A673 (cell line): ENCODE results near the gene DLG3. TPM values are rescaled to one million over a fixed set of nuclear protein-coding genes. Genes with fewer than 3 reads are reported as not detected.
"Not testable (repeated sequence)": the region's sequence is repeated elsewhere in the genome, so short reads cannot be mapped to it uniquely, and the experiment has no call there.

Experiments
- BruUV-seq: library from RNA; stranded (reverse); fragments of 400-500 nt; replicated peaks from 2 replicates; lab custom pipeline; 2021; lab: Mats Ljungman, UMichigan
- CTCF ChIA-PET: fragments of 300-600 bp; sonication (Branson Sonifier 250); formaldehyde crosslinking; loops from one replicate; lab custom pipeline; 2022; ENCODE audit warnings: antibody characterized with exemption; lab: Charles Lee
- POLR2A ChIA-PET: fragments of 300-600 bp; sonication (Branson Sonifier 250); formaldehyde crosslinking; loops from one replicate; lab custom pipeline; 2022; ENCODE audit warnings: antibody characterized with exemption; ENCODE audit not compliant: low non-redundant PET; lab: Charles Lee
- DNase-seq: peaks from one replicate; pipeline ENCODE4 v3.0.0-alpha.2; 2015; ENCODE audit warnings: low spot score
- H3K27ac ChIP-seq: fragments of 200-600 bp; sonication (generic); 2 replicates; pipeline ENCODE4 v1.5.1; 2016; ENCODE audit warnings: mixed run types, low read depth, mild to moderate bottlenecking, mixed read lengths, antibody characterized with exemption, low read length; ENCODE audit not compliant: poor library complexity, severe bottlenecking
- H3K27me3 ChIP-seq: fragments of 200-600 bp; sonication (generic); replicated peaks from 2 replicates; pipeline ENCODE4 v1.6.1; 2017; ENCODE audit warnings: mixed run types, low read depth, mild to moderate bottlenecking, mixed read lengths, antibody characterized with exemption, low read length; ENCODE audit not compliant: insufficient read depth, poor library complexity
- H3K36me3 ChIP-seq: fragments of 200-600 bp; sonication (generic); 2 replicates; pipeline ENCODE4 v1.6.1; 2016; ENCODE audit warnings: mixed run types, mild to moderate bottlenecking, mixed read lengths, antibody characterized with exemption, low read length; ENCODE audit not compliant: insufficient read depth, poor library complexity, severe bottlenecking
- H3K4me1 ChIP-seq: fragments of 200-600 bp; sonication (generic); 2 replicates; pipeline ENCODE4 v1.6.1; 2017; ENCODE audit warnings: mixed run types, mild to moderate bottlenecking, mixed read lengths, antibody characterized with exemption, low read length; ENCODE audit not compliant: insufficient read depth, poor library complexity, severe bottlenecking
- H3K4me3 ChIP-seq: fragments of 200-600 bp; sonication (generic); 2 replicates; pipeline ENCODE4 v1.5.1; 2016; ENCODE audit warnings: low read depth, mixed run types, mild to moderate bottlenecking, mixed read lengths, low read length; ENCODE audit not compliant: poor library complexity, severe bottlenecking
- H3K9me3 ChIP-seq: fragments of 200-600 bp; sonication (generic); 2 replicates; pipeline ENCODE4 v1.6.1; 2016; ENCODE audit warnings: mixed run types, low read depth, mild to moderate bottlenecking, mixed read lengths, antibody characterized with exemption, low read length; ENCODE audit not compliant: poor library complexity, severe bottlenecking
- CTCF ChIP-seq: fragments of 300-800, 200-600 bp; sonication (generic); conservative IDR thresholded peaks from 2 replicates; pipeline ENCODE4 v1.5.1; 2017; ENCODE audit warnings: low read depth, mild to moderate bottlenecking, antibody characterized with exemption, low read length, moderate library complexity, mixed read lengths
- EZH2 ChIP-seq: fragments of 200-600 bp; sonication (generic); IDR thresholded peaks from 2 replicates; pipeline ENCODE4 v1.6.1; 2017; ENCODE audit warnings: borderline replicate concordance, low read depth, mild to moderate bottlenecking, mixed read lengths, antibody characterized with exemption, low read length; ENCODE audit not compliant: poor library complexity, severe bottlenecking
- intact Hi-C: fragments of 100-400 bp; cut with micrococcal nuclease; formaldehyde crosslinking; loops from one replicate; pipeline ENCODE4 v1.10.0; 2022; ENCODE audit not compliant: unreplicated experiment
- total RNA-seq: library from RNA; stranded (reverse); gene quantifications from 2 replicates; pipeline ENCODE4 v1.2.3, GENCODE V29; 2021

DLG3 gene
- total RNA-seq, 1 experiment from 2014 or later: 32.8 TPM

GRCh38 chrX:70508296-70508911 lies 63.8 kb downstream of the DLG3 start:
- Histone ChIP-seq H3K4me3 (no peak overlapping the region), H3K9me3 (no peaks in the 10 kb centered on the region), H3K27ac (no peak overlapping the region), H3K27me3 (no peaks in the 10 kb centered on the region), H3K4me1 (peaks cover 7% of the 10 kb centered on the region), H3K36me3 (no peaks in the 10 kb centered on the region)
- no peak for TF ChIP-seq CTCF
- TF ChIP-seq EZH2: no peak
- intact Hi-C loops: loop anchor here (5.0 kb wide), 1 partner anchor 156 kb away; no protein-coding TSS in a partner anchor
- DNase-seq: peak; percentile 23
- POLR2A ChIA-PET: no interaction called here
- no TSS peak for BruUV-seq
- CTCF ChIA-PET: no interaction called here

GRCh38 chrX:70509078-70509477 lies 64.4 kb downstream of the DLG3 start:
- CTCF ChIA-PET: interaction anchor here (0.6 kb wide), 1 partner anchor 80 kb away, joined by 3 read pairs; no protein-coding TSS in a partner anchor

GRCh38 chrX:70515270-70515669 lies 70.6 kb downstream of the DLG3 start:
- intact Hi-C loops, H3K36me3 ChIP-seq, POLR2A ChIA-PET: not testable (repeated sequence)

More at GRCh38 chrX:70509078-70509477, 64.4 kb downstream of the DLG3 start:
- no TSS peak for BruUV-seq
- no peaks in the 10 kb centered on the region for H3K9me3 ChIP-seq
- no peak overlapping the region for H3K4me3 ChIP-seq
- no peak for DNase-seq
- H3K27ac ChIP-seq: no peak overlapping the region
- no peaks in the 10 kb centered on the region for H3K36me3 ChIP-seq
- intact Hi-C loops: loop anchor here (5.0 kb wide), 1 partner anchor 157 kb away; no protein-coding TSS in a partner anchor
- H3K4me1 ChIP-seq: peaks cover 7% of the 10 kb centered on the region
- POLR2A ChIA-PET: no interaction called here
- TF ChIP-seq CTCF: no peak
- no peak for TF ChIP-seq EZH2
- H3K27me3 ChIP-seq: no peaks in the 10 kb centered on the region

GRCh38 chrX:70515692-70516091 lies 71.1 kb downstream of the DLG3 start:
- H3K4me3 ChIP-seq, H3K4me1 ChIP-seq, CTCF ChIA-PET, H3K27ac ChIP-seq, H3K36me3 ChIP-seq, BruUV-seq, DNase-seq, POLR2A ChIA-PET, H3K9me3 ChIP-seq, H3K27me3 ChIP-seq, intact Hi-C loops: not testable (repeated sequence)

More at GRCh38 chrX:70515270-70515669, 70.6 kb downstream of the DLG3 start:
- H3K27me3 ChIP-seq, H3K9me3 ChIP-seq, CTCF ChIA-PET, H3K4me1 ChIP-seq, DNase-seq, BruUV-seq, H3K4me3 ChIP-seq, H3K27ac ChIP-seq: not testable (repeated sequence)
